Endodermal cell (in vitro differentiated cells): ENCODE measurements around the gene AMPD1. TPM values are rescaled to one million over a fixed set of nuclear protein-coding genes. Genes with fewer than 3 reads are reported as not detected.

Experiments used
- DNase-seq: peaks from one replicate; pipeline ENCODE4 v3.0.0-alpha.2; 2017
- H3K27ac ChIP-seq: 2 replicates; pipeline ENCODE4 v1.5.1; 2013; ENCODE audit warnings: mild to moderate bottlenecking, low read depth, low read length, moderate library complexity
- H3K27me3 ChIP-seq: 2 replicates; pipeline ENCODE4 v1.6.1; 2013; ENCODE audit warnings: mild to moderate bottlenecking, low read length, moderate library complexity; ENCODE audit not compliant: insufficient read depth, control insufficient read depth, poor library complexity, severe bottlenecking
- H3K36me3 ChIP-seq: 2 replicates; pipeline ENCODE4 v1.7.0; 2013; ENCODE audit warnings: mild to moderate bottlenecking, low read length, moderate library complexity; ENCODE audit not compliant: control insufficient read depth, insufficient read depth
- H3K4me1 ChIP-seq: one replicate; pipeline ENCODE4 v1.7.0; 2013; ENCODE audit warnings: low read length; ENCODE audit not compliant: control insufficient read depth, insufficient read depth
- H3K4me3 ChIP-seq: 2 replicates; pipeline ENCODE4 v1.5.1; 2013; ENCODE audit warnings: mild to moderate bottlenecking, low read length, moderate library complexity
- H3K9ac ChIP-seq: 2 replicates; pipeline ENCODE4 v1.6.1; 2013; ENCODE audit warnings: mild to moderate bottlenecking, low read length, moderate library complexity; ENCODE audit not compliant: poor library complexity, severe bottlenecking; ENCODE audit errors: extremely low read depth
- H3K9me3 ChIP-seq: 2 replicates; pipeline ENCODE4 v1.6.1; 2013; ENCODE audit warnings: mild to moderate bottlenecking, low read length, moderate library complexity; ENCODE audit not compliant: control insufficient read depth
- H3K27ac Mint-ChIP-seq: 2 replicates; pipeline ENCODE4 v1.8.0; 2020; ENCODE audit warnings: mixed read lengths
- H3K27me3 Mint-ChIP-seq: 2 replicates; pipeline ENCODE4 v1.8.0; 2021; ENCODE audit warnings: mild to moderate bottlenecking, mixed read lengths; ENCODE audit not compliant: insufficient read depth
- H3K36me3 Mint-ChIP-seq: 2 replicates; pipeline ENCODE4 v1.8.0; 2020; ENCODE audit warnings: low read depth, mixed read lengths
- H3K4me1 Mint-ChIP-seq: 2 replicates; pipeline ENCODE4 v1.8.0; 2020; ENCODE audit warnings: mixed read lengths
- H3K4me3 Mint-ChIP-seq: 2 replicates; pipeline ENCODE4 v1.8.0; 2020; ENCODE audit warnings: mild to moderate bottlenecking, moderate library complexity, mixed read lengths
- H3K9me3 Mint-ChIP-seq: 2 replicates; pipeline ENCODE4 v1.8.0; 2020; ENCODE audit warnings: mild to moderate bottlenecking, mixed read lengths
- CTCF ChIP-seq: fragments of 200-600 bp; sonication (generic); conservative IDR thresholded peaks from 2 replicates; pipeline ENCODE4 v1.5.0; 2021; ENCODE audit warnings: antibody characterized with exemption, mild to moderate bottlenecking
- WGBS, 2 experiments: methylation state at CpG; one replicate each; pipeline versions ENCODE4 v1.1.5 to v1.1.7; 2013; ENCODE audit warnings: missing lambda C conversion rate in 2 of 2, mixed read lengths in 1 of 2; ENCODE audit not compliant: insufficient coverage in 1 of 2, insufficient read length in 1 of 2; 5-methylcytosine and 5-hydroxymethylcytosine counted together
- total RNA-seq, 2 donors: library from RNA; stranded (reverse); fragmentation: NEBNext Ultra II Directional in 1 of 2; extraction: Animal tissue kit (Norgen Biotek cat#: 25700) in 1 of 2; gene quantifications; 2 replicates in 1 of 2; 3 replicates in 1 of 2; pipeline ENCODE4 v1.2.1, GENCODE V29; 2021

The AMPD1 gene
- total RNA-seq, 2 donors from 2014 or later, result not detected

- peaks cover 6% of the 10 kb centered on the region for H3K27me3 Mint-ChIP-seq
Measured at GRCh38 chr1:114651893-114652292, 43.5 kb downstream of the AMPD1 start.

GRCh38 chr1:114648503-114648902 lies 46.8 kb downstream of the AMPD1 start:
- H3K4me3 ChIP-seq, result no peak overlapping the region
- Mint-ChIP-seq H3K4me1 (peaks cover 11% of the 10 kb centered on the region), H3K27ac (no peak overlapping the region), H3K4me3 (no peak overlapping the region), H3K36me3 (peaks cover 2% of the 10 kb centered on the region), H3K9me3 (no peaks in the 10 kb centered on the region), H3K27me3 (peaks cover 16% of the 10 kb centered on the region)
- TF ChIP-seq CTCF, result peak; percentile 51
- no peaks in the 10 kb centered on the region for H3K4me1 ChIP-seq
- no peak overlapping the region for H3K9ac ChIP-seq
- no peaks in the 10 kb centered on the region for H3K27me3 ChIP-seq
- no CpG with 5 or more reads among the region's 1 CpG for WGBS, 2 experiments
- H3K9me3 ChIP-seq, result no peaks in the 10 kb centered on the region
- DNase-seq, result no peak
- no peak overlapping the region for H3K27ac ChIP-seq
- no peaks in the 10 kb centered on the region for H3K36me3 ChIP-seq

More at GRCh38 chr1:114651893-114652292, 43.5 kb downstream of the AMPD1 start:
- Histone ChIP-seq H3K9ac (no peak overlapping the region), H3K36me3 (no peaks in the 10 kb centered on the region), H3K27me3 (no peaks in the 10 kb centered on the region), H3K27ac (no peak overlapping the region), H3K4me1 (no peaks in the 10 kb centered on the region), H3K9me3 (no peaks in the 10 kb centered on the region), H3K4me3 (no peak overlapping the region)
- Mint-ChIP-seq H3K36me3 (peaks cover 3% of the 10 kb centered on the region), H3K9me3 (no peaks in the 10 kb centered on the region), H3K4me3 (no peak overlapping the region), H3K27ac (no peak overlapping the region), H3K4me1 (peaks cover 2% of the 10 kb centered on the region)
- WGBS, 2 experiments, result 90 to 100% methylated on average over 1 to 2 of the region's 2 CpGs
- DNase-seq, result no peak
- TF ChIP-seq CTCF, result no peak

GRCh38 chr1:114641377-114641776 lies 54.0 kb downstream of the AMPD1 start:
- peaks cover 14% of the 10 kb centered on the region for H3K27me3 ChIP-seq
- peaks cover 4% of the 10 kb centered on the region for H3K4me1 ChIP-seq
- peaks cover 19% of the 10 kb centered on the region for H3K36me3 Mint-ChIP-seq
- H3K27ac ChIP-seq, result no peak overlapping the region
- peaks cover 10% of the 10 kb centered on the region for H3K9me3 Mint-ChIP-seq
- no peak overlapping the region for H3K4me3 ChIP-seq
- H3K27me3 Mint-ChIP-seq, result peaks cover 42% of the 10 kb centered on the region
- H3K4me1 Mint-ChIP-seq, result peaks cover 22% of the 10 kb centered on the region
- no peak overlapping the region for H3K9ac ChIP-seq
- H3K9me3 ChIP-seq, result peaks cover 11% of the 10 kb centered on the region
- TF ChIP-seq CTCF, result no peak
- H3K4me3 Mint-ChIP-seq, result no peak overlapping the region
- 80 to 94% methylated on average over 1 to 2 of the region's 2 CpGs for WGBS, 2 experiments
- peaks cover 5% of the 10 kb centered on the region for H3K36me3 ChIP-seq
- no peak overlapping the region for H3K27ac Mint-ChIP-seq
- no peak for DNase-seq
